Ascending aorta (tissue), 2 donors: Measurements from ENCODE around the gene P2RY12. TPM values are rescaled to one million over a fixed set of nuclear protein-coding genes. Genes with fewer than 3 reads are reported as not detected.
"Not testable (repeated sequence)": the region's sequence is repeated elsewhere in the genome, so short reads cannot be mapped to it uniquely, and the experiment has no call there.

ENCODE experiments used
- DNase-seq, 2 donors: peaks; one replicate each; pipeline ENCODE4 v3.0.0-alpha.2; 2019; ENCODE audit warnings: low spot score in 2 of 2
- H3K27ac ChIP-seq, 2 donors: fragments of 200-600 bp; sonication (generic); one replicate each; pipeline ENCODE4 v1.5.1; 2016 to 2017; ENCODE audit warnings: mild to moderate bottlenecking in 1 of 2
- H3K27me3 ChIP-seq: fragments of 200-600 bp; sonication (generic); one replicate; pipeline ENCODE4 v1.5.1; 2017
- H3K36me3 ChIP-seq, 2 donors: fragments of 200-600 bp; sonication (generic); one replicate each; pipeline ENCODE4 v1.5.1; 2016
- H3K4me1 ChIP-seq, 2 donors: fragments of 200-600 bp; sonication (generic); one replicate each; pipeline ENCODE4 v1.5.1; 2016 to 2017; ENCODE audit warnings: mild to moderate bottlenecking in 1 of 2
- H3K4me3 ChIP-seq, 2 donors: fragments of 200-600 bp; sonication (generic); one replicate each; pipeline ENCODE4 v1.5.1; 2016 to 2017; ENCODE audit warnings: mild to moderate bottlenecking in 1 of 2
- H3K9me3 ChIP-seq, 2 donors: fragments of 200-600 bp; sonication (generic); one replicate each; pipeline ENCODE4 v1.5.1; 2016
- intact Hi-C: fragments of 100-400 bp; cut with DNase I; formaldehyde crosslinking; loops from one replicate; pipeline ENCODE4 v1.15.1; 2023
- total RNA-seq: library from RNA; depleted of rRNA; stranded (reverse); fragments of >200 nt; gene quantifications from one replicate; pipeline ENCODE4 v1.1.0, GENCODE V29; 2016
- TF ChIP-seq, protein P1 (sequence below), 3 experiments: fragments of 200-600 bp in 2 of 3; fragments of 450-650 bp in 1 of 3; sonication (generic) in 2 of 3; IDR thresholded peaks; one replicate each; pipeline ENCODE4 v1.5.1; 2016 to 2019; ENCODE audit warnings: antibody characterized with exemption in 3 of 3, mild to moderate bottlenecking in 1 of 3, moderate library complexity in 1 of 3

P2RY12 gene
- total RNA-seq, 1 donor from 2014 or later = not detected

DNA sequence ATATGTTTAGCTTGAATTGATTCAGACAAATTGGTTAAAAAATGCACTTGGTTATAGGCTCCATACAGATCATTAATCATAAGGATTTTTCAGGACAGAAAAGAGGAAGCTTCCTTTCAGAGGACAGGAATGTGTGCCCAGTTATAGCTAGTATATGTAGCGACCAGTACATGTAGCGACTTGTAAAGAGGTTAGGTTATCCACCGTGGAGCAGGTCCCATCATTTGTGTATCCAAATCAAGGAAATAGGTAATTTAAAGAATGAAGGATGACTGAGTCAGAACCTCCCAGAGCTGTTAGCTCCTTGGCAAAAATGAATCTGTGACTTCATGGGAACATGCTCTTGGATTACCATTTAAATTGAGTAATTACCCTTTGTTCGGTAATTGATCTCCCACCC is 15.8 kb upstream of the P2RY12 start:
- no peak for DNase-seq
- Histone ChIP-seq H3K4me3 (no peak overlapping the region), H3K4me1 (no peaks in the 10 kb centered on the region), H3K36me3 (no peaks in the 10 kb centered on the region), H3K9me3 (no peaks in the 10 kb centered on the region), H3K27me3 (no peaks in the 10 kb centered on the region), H3K27ac (no peak overlapping the region)
- intact Hi-C loops = no loop called here
- TF ChIP-seq, protein P1, sequence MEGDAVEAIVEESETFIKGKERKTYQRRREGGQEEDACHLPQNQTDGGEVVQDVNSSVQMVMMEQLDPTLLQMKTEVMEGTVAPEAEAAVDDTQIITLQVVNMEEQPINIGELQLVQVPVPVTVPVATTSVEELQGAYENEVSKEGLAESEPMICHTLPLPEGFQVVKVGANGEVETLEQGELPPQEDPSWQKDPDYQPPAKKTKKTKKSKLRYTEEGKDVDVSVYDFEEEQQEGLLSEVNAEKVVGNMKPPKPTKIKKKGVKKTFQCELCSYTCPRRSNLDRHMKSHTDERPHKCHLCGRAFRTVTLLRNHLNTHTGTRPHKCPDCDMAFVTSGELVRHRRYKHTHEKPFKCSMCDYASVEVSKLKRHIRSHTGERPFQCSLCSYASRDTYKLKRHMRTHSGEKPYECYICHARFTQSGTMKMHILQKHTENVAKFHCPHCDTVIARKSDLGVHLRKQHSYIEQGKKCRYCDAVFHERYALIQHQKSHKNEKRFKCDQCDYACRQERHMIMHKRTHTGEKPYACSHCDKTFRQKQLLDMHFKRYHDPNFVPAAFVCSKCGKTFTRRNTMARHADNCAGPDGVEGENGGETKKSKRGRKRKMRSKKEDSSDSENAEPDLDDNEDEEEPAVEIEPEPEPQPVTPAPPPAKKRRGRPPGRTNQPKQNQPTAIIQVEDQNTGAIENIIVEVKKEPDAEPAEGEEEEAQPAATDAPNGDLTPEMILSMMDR (IDR thresholded peaks at IDR 0.05) = no peak

DNA sequence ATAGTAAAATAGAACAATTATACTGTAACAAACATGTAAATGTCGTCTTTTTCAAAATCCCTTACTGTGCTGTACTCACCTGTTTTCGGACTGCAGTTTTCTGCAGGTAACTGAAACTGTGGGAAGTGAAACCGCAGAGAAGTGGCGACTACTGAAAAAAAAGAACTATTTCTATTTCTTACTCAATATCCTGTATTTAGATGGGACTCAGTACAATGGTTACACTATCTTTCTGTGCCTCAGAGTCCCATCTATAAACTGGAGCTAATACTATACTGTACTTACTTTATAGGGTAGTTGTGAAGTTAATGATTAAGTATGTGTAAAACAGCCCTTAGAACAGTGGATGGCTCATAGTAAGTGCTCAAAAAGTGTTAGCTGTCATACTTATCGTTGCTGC is 14.3 kb upstream of the P2RY12 start:
- H3K36me3 ChIP-seq = no peaks in the 10 kb centered on the region
- DNase-seq = no peak
- TF ChIP-seq, protein P1 (IDR thresholded peaks at IDR 0.05) = no peak
- no peaks in the 10 kb centered on the region for H3K9me3 ChIP-seq
- no peaks in the 10 kb centered on the region for H3K4me1 ChIP-seq
- H3K4me3 ChIP-seq = no peak overlapping the region
- intact Hi-C loops = no loop called here
- H3K27ac ChIP-seq = no peak overlapping the region
- H3K27me3 ChIP-seq = no peaks in the 10 kb centered on the region

DNA sequence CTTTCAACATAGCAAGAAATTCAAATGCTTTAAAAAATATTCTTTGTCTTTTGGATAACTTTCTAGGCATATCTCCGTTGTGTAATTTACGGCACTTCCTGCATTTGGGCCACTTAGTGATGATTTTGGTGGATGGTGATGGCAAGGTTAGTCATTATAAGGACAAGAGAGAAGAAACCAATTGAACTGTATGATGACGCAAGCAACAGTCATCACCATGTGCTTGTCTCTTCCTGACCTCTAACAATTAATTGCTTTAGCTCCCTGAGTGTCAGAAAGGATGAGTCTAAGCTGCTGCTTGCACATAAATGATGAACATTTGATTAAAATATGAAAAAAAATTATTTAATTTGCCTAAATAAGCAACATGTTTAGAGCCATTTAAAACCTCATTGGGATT is 11.3 kb upstream of the P2RY12 start:
- intact Hi-C loops = no loop called here
- no peaks in the 10 kb centered on the region for H3K36me3 ChIP-seq
- H3K4me3 ChIP-seq = no peak overlapping the region
- H3K27me3 ChIP-seq = no peaks in the 10 kb centered on the region
- no peaks in the 10 kb centered on the region for H3K4me1 ChIP-seq
- TF ChIP-seq, protein P1 (IDR thresholded peaks at IDR 0.05) = no peak
- DNase-seq = no peak
- H3K9me3 ChIP-seq = no peaks in the 10 kb centered on the region
- H3K27ac ChIP-seq = no peak overlapping the region

DNA sequence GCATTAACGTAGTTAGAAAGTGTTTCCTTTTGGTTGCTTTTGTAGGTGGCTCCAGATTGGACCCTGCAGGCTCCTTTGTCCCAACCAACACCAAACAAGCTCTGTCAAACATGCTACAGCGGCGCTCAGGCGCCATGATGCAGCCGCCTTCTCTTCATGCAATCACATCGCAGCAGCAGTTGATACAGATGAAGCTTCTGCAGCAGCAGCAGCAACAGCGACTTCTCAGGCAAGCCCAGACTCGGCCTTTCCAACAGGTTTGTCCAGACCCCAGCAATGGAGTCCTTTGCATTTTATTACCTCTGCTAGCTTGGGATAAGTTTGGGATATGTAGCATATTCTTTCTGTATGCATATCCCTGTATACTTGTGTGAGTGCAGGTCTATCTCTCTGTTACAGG is 10.1 kb upstream of the P2RY12 start:
- no peaks in the 10 kb centered on the region for H3K36me3 ChIP-seq
- TF ChIP-seq, protein P1 (IDR thresholded peaks at IDR 0.05) = no peak
- H3K9me3 ChIP-seq = no peaks in the 10 kb centered on the region
- no peak overlapping the region for H3K27ac ChIP-seq
- H3K4me1 ChIP-seq = no peaks in the 10 kb centered on the region
- H3K4me3 ChIP-seq = no peak overlapping the region
- no peak for DNase-seq
- intact Hi-C loops = no loop called here
- H3K27me3 ChIP-seq = no peaks in the 10 kb centered on the region

DNA sequence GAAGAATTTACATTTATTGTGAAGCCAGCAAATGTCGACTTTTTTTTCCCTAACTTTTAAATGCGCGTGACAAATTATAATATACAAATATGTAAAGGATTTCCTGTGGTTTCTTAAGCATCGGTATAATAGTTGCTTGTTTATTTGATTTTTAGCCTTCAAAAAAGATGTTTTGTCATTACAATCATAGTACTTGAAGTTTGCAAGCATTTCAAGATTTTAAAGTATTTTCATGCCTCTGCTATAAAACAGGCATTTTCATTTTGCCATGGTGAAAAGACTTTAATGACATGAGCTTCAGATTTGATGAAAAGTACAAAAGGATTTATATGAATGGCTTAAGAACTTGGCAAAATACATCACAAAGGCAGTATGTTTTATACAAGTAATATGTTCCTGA is 9.4 kb upstream of the P2RY12 start:
- no peaks in the 10 kb centered on the region for H3K27me3 ChIP-seq
- no peak for DNase-seq
- no peaks in the 10 kb centered on the region for H3K4me1 ChIP-seq
- no peaks in the 10 kb centered on the region for H3K36me3 ChIP-seq
- no peak overlapping the region for H3K4me3 ChIP-seq
- H3K9me3 ChIP-seq = no peaks in the 10 kb centered on the region
- TF ChIP-seq, protein P1 (IDR thresholded peaks at IDR 0.05) = no peak
- intact Hi-C loops = no loop called here
- H3K27ac ChIP-seq = no peak overlapping the region

DNA sequence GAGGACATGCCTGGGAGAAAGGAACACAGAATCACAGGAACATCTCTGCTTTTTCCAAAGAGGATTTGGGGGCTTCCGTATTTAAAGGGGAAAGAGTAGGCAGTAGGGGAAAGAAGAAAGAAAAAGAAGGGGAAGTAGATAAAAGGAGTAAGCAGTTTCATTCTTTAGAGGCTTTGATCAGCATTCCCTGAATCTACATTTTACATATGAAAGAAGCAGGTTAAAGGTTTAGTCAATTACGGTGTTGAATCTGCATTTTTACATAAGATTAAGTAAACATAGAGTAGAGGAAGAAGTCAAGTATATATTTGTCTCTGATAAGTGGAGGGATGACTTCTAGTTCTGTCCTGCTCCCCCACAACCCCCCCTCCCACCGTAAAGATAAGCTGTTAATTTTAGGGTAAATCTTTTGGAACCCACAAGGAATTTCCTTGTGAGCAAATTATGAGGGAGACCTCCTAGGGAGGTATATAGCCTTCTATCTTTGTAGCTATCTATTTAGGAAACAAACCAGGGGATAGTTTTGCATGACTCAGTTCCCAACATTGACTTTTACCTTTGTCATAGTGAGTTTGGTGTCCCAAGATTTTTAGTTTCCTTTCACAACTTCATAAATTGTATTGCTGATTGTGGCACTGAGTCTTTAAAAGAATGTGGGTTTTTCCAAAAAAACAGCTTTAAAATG is 8.7 kb upstream of the P2RY12 start:
- DNase-seq = no peak
- TF ChIP-seq, protein P1 (IDR thresholded peaks at IDR 0.05) = no peak
- Histone ChIP-seq H3K4me3 (no peak overlapping the region), H3K9me3 (no peaks in the 10 kb centered on the region), H3K36me3 (no peaks in the 10 kb centered on the region), H3K27ac (no peak overlapping the region), H3K27me3 (no peaks in the 10 kb centered on the region), H3K4me1 (no peaks in the 10 kb centered on the region)
- intact Hi-C loops = no loop called here

DNA sequence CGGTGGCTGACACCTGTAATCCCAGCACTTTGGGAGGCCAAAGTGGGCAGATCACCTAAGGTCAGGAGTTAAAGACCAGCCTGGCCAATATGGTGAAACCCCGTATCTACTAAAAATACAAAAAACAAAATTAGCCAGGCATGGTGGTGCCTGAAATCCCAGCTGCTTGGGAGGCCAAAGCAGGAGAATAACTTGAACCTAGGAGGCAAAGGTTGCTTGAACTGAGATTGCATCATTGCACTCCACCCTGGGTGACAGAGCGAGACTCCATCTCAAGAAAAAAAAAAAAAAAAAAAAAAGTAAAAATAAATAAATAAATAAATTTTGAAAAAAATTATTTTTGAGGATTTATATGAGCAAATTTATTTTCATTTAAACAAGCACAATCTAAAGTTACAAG is 7.6 kb upstream of the P2RY12 start:
- H3K9me3 ChIP-seq, H3K4me1 ChIP-seq, intact Hi-C loops, H3K27ac ChIP-seq, H3K4me3 ChIP-seq, H3K36me3 ChIP-seq, DNase-seq, H3K27me3 ChIP-seq: not testable (repeated sequence)
